ENCODE results near the gene PRKCE.

Gene PRKCE

GRCh38 chr2:45759310-45759851, 107.9 kb downstream of the PRKCE start:
- no peak for DNase-seq

GRCh38 chr2:45761635-45762034, 110.2 kb downstream of the PRKCE start:
- no peak for DNase-seq

- no peak for DNase-seq
Measured at GRCh38 chr2:45763255-45763654, 111.8 kb downstream of the PRKCE start.

DNA sequence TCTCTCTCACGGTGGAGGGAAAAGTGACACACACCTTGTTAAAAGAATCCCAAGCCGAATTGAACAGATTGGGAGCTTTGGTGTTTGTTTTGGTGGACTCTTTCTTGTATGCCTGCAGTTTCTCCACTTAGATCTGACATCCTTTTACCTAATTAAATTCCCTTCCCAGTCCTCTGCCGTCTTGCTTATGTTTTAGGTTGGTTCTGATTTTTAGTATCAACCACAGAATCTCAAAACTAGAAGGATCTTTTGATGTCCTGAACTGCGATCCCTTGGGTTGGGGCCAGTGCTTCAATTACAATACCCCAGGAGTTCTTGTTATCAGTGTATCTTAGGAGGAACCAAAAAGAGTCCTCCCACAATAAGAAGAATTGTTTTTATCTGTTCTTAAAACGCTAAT, 112.3 kb downstream of the PRKCE start:
- DNase-seq, result no peak

DNA sequence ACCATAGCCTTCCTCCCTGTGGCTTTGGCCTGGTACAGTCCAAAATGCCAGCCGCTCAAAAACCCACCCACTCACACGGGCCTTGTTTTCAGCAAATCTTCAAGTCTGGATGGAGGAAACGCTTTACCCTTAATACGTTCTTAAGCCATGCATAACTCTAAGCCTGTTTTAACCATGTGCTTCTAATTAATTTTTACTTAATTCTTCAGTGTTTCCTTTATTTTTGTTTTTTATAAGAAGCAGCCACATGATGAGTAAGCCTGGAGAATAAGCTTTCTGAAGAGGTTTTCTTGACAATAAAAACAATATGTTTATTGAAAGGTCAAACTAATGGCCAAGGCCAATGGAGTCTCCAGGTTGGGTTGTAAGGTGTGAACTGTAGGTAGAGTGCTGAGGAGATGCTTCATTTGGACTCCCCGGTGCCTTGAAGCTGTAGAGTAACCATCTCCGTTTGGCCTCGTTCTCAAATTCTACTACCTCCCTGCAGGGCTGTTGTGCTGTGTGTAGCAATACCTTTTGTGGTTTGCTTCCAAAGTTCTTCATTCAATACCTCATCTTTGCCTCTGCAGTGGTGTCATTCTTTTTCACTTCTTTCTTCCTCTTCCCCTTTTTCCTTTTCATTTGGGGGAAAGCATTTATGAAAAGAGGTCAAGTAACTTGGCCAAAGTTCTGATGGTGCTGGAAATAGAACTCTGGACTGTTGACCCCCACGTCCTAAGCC, 113.7 kb downstream of the PRKCE start:
- DNase-seq, result no peak

- no peak for DNase-seq
Measured at GRCh38 chr2:45765728-45766254, 114.3 kb downstream of the PRKCE start.

DNA sequence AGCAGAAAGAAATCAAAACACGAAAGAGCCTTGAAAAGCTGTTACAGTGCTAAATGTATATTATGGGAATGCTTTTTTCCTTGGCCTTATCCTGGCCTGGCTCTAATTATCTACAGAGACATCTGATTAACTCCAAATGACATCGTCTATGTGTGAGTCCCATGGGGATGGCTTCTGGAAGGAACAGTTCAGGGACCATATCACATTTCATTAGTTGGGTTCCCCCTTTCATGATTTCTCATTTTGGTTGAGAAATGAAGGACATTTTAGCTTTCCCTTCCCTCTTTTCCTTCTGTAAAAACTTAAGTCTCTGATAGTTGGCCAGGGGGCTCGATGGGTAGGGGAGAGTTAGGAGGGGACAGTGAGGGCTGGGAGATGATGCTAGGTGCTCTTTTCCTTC, 116.7 kb downstream of the PRKCE start:
- DNase-seq, result no peak

DNA sequence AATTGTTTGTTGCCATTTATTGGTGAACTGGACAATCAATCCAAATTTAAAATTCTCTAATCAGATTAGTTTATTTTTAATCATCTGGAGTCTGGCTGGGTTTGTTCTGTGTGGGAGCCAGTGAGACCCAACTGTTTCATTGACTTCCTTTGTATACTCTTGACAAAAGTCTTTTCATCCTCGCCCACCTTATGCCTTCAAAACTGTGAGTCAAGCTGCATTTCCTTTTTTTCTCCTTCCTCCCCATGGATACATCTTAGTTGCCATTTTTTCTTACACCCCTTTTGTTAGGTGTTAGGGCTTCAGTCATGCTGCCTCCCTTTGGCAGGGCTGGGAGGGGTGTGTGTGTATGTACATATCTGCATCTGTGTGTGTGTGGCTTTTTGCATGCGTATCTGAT, 117.6 kb downstream of the PRKCE start:
- no peak for DNase-seq

DNA sequence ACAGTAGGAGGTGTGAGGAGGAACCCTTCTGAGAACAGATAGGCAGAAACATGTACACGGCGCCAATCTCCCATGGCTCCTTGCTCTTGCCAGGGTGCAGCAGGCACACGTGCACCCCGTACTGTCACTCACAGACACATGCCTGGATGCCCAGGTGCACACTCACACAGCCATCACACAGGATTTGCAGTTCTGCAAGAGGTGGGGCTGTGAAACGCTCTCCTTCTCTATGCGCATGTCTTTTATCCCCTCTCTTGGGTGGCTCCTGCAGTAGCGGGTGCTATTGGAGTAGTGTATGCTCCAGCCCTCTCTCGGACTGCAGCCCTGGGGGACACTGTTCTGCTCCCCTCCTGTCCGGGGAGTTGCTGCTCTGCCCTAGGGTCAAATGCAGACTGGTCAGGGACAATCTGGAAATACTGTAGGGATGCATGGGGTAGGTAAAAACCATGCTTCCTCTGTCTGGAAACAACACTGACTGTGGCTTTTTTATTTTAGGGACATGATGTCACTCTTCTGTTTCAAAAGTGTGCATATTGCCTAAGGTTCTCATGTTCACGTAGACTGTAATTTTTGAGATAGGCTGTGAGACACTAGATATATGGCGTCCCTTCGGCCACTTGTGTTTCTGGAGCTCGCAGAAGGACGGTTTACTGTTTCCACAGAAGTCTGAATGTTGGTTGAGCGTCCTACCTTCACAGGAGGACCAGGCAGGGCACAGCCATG, 118.5 kb downstream of the PRKCE start:
- DNase-seq, result no peak

DNA sequence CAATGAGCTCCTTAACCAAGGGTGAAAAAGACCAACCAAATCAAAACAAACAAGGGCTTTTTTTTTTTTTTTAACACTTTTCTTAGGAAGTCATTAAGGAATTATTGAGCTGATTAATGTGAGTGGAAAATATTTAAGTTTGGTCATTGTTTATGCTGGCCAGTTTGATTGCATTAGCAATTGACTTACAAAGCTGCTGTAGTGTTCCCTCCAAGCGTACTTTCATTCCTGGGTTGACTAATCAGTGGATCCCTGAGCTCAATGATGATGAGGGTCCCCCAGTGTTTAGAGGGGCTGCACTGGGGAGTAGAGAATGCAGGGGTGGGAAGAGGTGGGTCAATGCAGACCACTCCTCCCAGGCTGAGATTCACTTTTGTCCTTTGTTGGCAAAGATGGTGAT, 119.3 kb downstream of the PRKCE start:
- DNase-seq, result no peak

DNA sequence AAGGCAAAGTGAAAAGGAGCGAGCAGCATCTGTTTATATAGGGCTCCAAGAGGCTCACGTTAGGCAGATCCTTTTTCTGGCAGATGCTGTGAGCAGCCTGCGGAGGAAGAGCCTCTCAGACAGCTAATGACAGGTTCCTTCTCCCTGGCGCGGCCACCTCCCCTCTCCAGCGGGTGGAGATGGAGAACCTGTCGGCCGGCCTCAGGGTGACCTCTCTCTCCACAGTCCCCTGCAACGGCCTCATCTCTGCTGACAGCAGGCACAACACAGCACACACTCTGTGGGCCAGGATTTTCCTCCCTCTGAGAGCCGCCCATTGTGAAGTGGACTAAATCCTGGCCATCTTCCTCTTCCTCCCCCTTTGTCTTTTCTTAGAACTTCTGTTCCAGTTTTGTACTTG, 119.8 kb downstream of the PRKCE start:
- DNase-seq, result no peak

- no peak for DNase-seq
Measured at GRCh38 chr2:45772038-45772437, 120.6 kb downstream of the PRKCE start.

DNA sequence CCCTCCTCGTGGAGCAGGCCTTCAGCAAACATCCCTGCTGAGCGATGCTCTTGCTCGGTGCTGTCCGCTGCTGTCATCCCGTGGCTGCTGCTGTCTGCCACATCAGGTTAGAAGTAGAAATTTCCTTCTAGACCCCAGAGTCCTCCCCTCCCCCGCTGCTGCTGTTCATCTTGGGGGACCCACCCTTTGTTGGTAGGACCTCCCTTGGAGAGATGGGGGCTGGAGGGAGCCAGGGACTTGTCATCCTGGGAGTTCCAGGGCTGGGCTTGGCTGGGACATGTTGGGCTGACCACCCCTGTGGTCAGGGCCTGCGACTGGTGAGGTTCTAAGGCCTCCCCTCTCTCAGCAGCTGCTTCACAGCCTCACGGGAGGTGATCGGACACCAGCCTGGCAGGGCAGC, 122.4 kb downstream of the PRKCE start:
- no peak for DNase-seq

DNA sequence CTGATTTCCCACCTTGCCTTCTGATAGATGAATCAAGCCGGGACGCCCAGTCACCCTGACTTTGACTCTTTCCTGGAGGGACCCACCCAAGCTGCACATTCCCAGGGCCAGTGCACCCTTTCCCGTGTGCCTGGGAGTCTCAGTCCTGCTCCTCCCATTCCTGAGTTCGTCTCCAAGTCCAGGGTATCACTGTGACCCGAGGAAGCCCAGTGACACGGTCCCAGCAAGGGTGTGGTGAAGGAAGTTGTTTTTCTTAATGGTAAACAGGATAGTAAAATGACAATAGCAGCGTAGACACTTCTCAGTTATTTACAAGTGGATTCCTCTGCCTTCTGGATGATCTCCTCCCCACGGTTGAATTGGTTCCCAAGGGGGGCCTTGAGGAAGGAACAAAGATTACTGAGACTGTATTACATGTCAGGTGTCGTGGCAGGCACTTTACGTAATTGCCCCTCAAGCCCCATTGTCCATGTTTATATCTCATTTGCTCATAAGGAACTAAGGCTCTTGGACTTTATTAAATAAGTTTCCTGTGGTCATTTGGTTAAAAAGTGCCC, 123.3 kb downstream of the PRKCE start:
- no peak for DNase-seq

DNA sequence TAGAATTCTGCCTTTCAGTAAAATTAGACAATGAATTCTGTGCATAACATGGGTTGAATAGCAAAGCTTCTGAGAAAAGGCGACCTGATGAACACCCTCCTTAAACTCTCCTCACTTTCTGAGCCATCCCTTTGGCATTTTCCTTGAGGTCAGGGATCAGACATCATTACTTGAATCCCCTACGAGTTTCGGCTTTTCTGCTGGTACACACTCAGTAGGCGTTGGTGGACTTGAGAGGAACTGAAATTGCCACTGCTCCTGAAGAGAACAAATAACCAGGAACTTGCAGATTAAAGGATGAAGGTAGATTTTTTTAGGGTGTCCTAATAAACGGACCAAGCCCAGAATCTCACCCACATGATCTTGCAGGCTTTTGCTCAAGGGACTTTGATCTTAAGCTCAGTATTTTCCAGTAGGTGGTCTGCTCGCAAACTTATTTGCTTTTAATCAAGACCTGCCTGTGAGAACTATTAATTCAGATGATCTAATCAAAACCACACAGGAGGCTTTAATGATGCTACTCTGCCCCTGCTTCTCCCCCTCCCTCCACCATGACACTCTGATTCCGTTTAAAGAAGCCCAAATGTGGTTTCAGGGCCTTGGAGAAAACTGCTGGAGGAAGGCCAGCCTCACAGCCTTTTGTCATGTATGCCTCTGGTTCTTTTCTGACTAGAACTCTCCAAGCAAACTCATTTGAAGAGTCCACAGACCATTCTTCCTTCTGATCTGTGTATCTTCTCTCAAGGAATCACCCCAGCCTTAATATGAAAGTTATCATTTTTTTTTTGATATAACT, 124.9 kb downstream of the PRKCE start:
- no peak for DNase-seq

- no peak for DNase-seq
Measured at GRCh38 chr2:45777996-45778719, 126.7 kb downstream of the PRKCE start.

DNA sequence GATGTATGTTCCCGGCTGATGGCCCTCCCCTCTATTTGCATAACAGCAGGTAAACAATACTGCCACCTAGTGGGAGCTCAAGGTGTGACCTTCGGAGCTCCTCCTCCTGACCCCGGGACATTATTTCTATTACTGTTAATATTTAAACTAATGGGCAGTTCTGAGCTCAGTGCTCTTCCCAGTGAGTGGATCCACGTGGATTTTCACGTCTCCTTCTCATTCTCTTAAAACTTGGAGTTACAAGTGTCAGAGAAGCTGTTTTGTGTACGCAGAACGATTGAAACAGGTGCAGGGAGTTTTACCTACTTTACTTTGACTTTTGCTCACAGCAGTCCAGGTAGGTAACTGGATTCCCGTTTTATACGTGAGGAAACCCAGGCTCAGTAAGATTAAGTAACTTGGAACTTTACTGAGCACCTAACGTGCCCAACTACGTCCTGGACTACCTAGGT, 127.3 kb downstream of the PRKCE start:
- DNase-seq, result peak in 1 of 2 experiments; percentile 59

GRCh38 chr2:45780541-45781463, 129.3 kb downstream of the PRKCE start:
- DNase-seq, result no peak

DNA sequence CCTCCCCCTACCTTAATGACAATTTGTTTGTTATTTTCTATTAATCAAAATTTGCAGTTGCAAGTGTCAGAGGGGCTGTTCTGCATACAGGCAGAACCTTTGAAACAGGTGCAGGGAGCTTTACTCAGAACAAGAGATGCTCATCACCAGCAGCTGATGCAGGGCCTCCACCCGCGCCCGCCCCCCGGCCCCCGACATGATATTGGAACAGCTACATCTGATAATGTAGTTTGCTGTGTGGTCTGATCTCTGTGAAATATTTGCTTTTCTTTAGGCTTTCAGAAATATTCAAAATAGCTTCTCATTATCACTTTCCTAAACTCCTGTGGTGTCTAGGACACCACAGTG, 130.0 kb downstream of the PRKCE start:
- no peak for DNase-seq

DNA sequence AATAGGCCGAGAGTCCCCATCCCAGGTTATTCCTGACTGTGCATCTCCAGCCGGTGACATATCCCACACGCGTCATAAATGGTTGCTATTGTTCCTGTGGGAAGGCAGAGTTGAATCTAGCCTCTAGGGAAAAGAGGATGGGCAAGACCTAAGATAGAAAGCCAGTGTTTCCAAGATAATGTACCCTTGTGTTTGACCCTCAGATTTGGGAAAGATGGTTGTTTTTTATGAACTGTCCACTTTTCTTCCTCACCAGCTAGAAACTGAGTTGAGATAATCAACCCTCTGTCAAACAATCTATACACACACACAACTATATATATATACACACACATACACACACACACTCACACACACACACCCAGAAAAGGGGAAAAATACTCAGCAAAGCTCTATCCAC, 131.0 kb downstream of the PRKCE start:
- no peak for DNase-seq

- no peak for DNase-seq
Measured at GRCh38 chr2:45782986-45783385, 131.5 kb downstream of the PRKCE start.
